Measurements from ENCODE around the gene ARL15. TPM values are rescaled to one million over a fixed set of nuclear protein-coding genes. Genes with fewer than 3 reads are reported as not detected.
A peak's percentile ranks its signal among the peaks of the same experiment; 100 is the strongest.

ARL15 gene
- total and polyA plus RNA-seq, 9 of the 15 experiments (the other 6 are each of a cell fraction or from before 2014, with no cell fraction given): 18.5 to 80.4 (median 57.0) TPM

- TF ChIP-seq ZNF512 (tag; IDR thresholded peaks at IDR 0.05) (no peak), DDX20 (tag; IDR thresholded peaks at IDR 0.05; ENCODE audit: low read depth) (no peak), EGR1 (conservative IDR thresholded peaks at IDR 0.05) (no peak), ZC3H4 (CRISPR knock-in tag; IDR thresholded peaks at IDR 0.05; ENCODE audit: borderline replicate concordance) (no peak), L3MBTL2 (IDR thresholded peaks at IDR 0.05) (no peak), ZFP1 (CRISPR knock-in tag; IDR thresholded peaks at IDR 0.05) (no peak), WHSC1 (IDR thresholded peaks at IDR 0.05; ENCODE audit: low read length) (no peak), ELF1 (tag; IDR thresholded peaks at IDR 0.05) (no peak), BRD9 (IDR thresholded peaks at IDR 0.05; ENCODE audit: low read depth, partially characterized antibody) (no peak), RCOR1 (IDR thresholded peaks at IDR 0.05; ENCODE audit: borderline replicate concordance in 1 of 2, low read depth in 2 of 2, low read length in 2 of 2) (peak in 1 of 2 experiments; percentile 43; a peak in 1 of 4 replicates), ZNF699 (CRISPR knock-in tag; IDR thresholded peaks at IDR 0.05; ENCODE audit: insufficient replicate concordance) (no peak), IRF9 (tag; IDR thresholded peaks at IDR 0.05) (no peak), THRB (CRISPR knock-in tag; conservative IDR thresholded peaks at IDR 0.05) (no peak), SRSF1 (IDR thresholded peaks at IDR 0.05; ENCODE audit: low read depth, low read length) (no peak), CREB3L1 (IDR thresholded peaks at IDR 0.05; ENCODE audit: borderline replicate concordance, low read depth) (no peak), ZEB2 (IDR thresholded peaks at IDR 0.05) (no peak), MTA2 (IDR thresholded peaks at IDR 0.05; ENCODE audit: low read depth) (peak; percentile 61; the same call in 1 of the 2 replicates), KLF6 (CRISPR knock-in tag; IDR thresholded peaks at IDR 0.05; ENCODE audit: borderline replicate concordance) (no peak), ZNF766 (CRISPR knock-in tag; conservative IDR thresholded peaks at IDR 0.05) (no peak), CEBPG (CRISPR knock-in tag; IDR thresholded peaks at IDR 0.05) (no peak), CEBPG (tag; conservative IDR thresholded peaks at IDR 0.05 in 1 of 2, IDR thresholded peaks at IDR 0.05 in 1 of 2) (no peak), RBM39 (optimal IDR thresholded peaks at IDR 0.05; ENCODE audit: low read depth, low read length) (no peak), ZNF395 (CRISPR knock-in tag; IDR thresholded peaks at IDR 0.05) (no peak)
Observed at GRCh38 chr5:54294097-54294667, 16.2 kb downstream of the ARL15 start (continued).

Measured in K562 (cell line).